Measurements from ENCODE around the gene WDR90.

WDR90 gene

GRCh38 chr16:609316-609715 lies 39.8 kb upstream of the WDR90 start:
- no peak overlapping the region for H3K27ac ChIP-seq (ENCODE audit: extremely low read depth, low read depth, low read length)
- ChIA-PET CTCF (interaction anchor here (0.7 to 2.0 kb wide), 4 partner anchors 9 to 1418 kb away, joined by 4 to 8 read pairs (median 4); no protein-coding TSS in a partner anchor), POLR2A (interaction anchor here (1.2 kb wide), 1 partner anchor 24 kb away, joined by 3 read pairs; no protein-coding TSS in a partner anchor)
- no peak overlapping the region for H3K4me3 ChIP-seq (ENCODE audit: low read depth, low read length)
- no peaks in the 10 kb centered on the region for H3K9me3 ChIP-seq (ENCODE audit: control insufficient read depth, insufficient read depth, low read depth, low read length)
- no peaks in the 10 kb centered on the region for H3K4me1 ChIP-seq (ENCODE audit: control insufficient read depth, insufficient read depth, low read length)
- H3K36me3 ChIP-seq (ENCODE audit: control insufficient read depth in 2 of 2, insufficient read depth in 1 of 2, low read length in 2 of 2), result peaks cover 0 to 3% of the 10 kb centered on the region in 2 experiments; a peak in 1 of 3 replicates
- no peak for TF ChIP-seq ZBTB6 (tag by site-specific recombination; IDR thresholded peaks at IDR 0.05)
- TF ChIP-seq ZNF175 (tag by site-specific recombination; IDR thresholded peaks at IDR 0.05), result no peak
- no peak for TF ChIP-seq ZNF155 (tag by site-specific recombination; IDR thresholded peaks at IDR 0.05)
- TF ChIP-seq FEZF1 (tag by site-specific recombination; IDR thresholded peaks at IDR 0.05), result no peak
- TF ChIP-seq ZNF521 (tag by site-specific recombination; IDR thresholded peaks at IDR 0.05), result no peak
- TF ChIP-seq ZNF768 (tag by site-specific recombination; IDR thresholded peaks at IDR 0.05), result no peak
- TF ChIP-seq EGR2 (tag by site-specific recombination; IDR thresholded peaks at IDR 0.05; ENCODE audit: low read depth), result no peak
- TF ChIP-seq ZNF555 (tag by site-specific recombination; conservative IDR thresholded peaks at IDR 0.05), result no peak
- no peak for TF ChIP-seq ZNF354C (tag by site-specific recombination; IDR thresholded peaks at IDR 0.05; ENCODE audit: borderline replicate concordance, low read depth)
- no peak for TF ChIP-seq ZNF777 (tag by site-specific recombination; IDR thresholded peaks at IDR 0.05; ENCODE audit: borderline replicate concordance)
- no peak for TF ChIP-seq ZNF623 (tag by site-specific recombination; IDR thresholded peaks at IDR 0.05)
- TF ChIP-seq SALL2 (tag by site-specific recombination; IDR thresholded peaks at IDR 0.05; ENCODE audit: borderline replicate concordance), result no peak

- ChIA-PET CTCF (interaction anchor here (0.9 to 2.0 kb wide), 3 partner anchors 9 to 33 kb away, joined by 4 to 8 read pairs (median 4); no protein-coding TSS in a partner anchor), POLR2A (no interaction called here)
- TF ChIP-seq OSR2 (tag by site-specific recombination; IDR thresholded peaks at IDR 0.05), result no peak
- TF ChIP-seq ZNF324 (tag by site-specific recombination; IDR thresholded peaks at IDR 0.05), result no peak
- TF ChIP-seq, protein P1, sequence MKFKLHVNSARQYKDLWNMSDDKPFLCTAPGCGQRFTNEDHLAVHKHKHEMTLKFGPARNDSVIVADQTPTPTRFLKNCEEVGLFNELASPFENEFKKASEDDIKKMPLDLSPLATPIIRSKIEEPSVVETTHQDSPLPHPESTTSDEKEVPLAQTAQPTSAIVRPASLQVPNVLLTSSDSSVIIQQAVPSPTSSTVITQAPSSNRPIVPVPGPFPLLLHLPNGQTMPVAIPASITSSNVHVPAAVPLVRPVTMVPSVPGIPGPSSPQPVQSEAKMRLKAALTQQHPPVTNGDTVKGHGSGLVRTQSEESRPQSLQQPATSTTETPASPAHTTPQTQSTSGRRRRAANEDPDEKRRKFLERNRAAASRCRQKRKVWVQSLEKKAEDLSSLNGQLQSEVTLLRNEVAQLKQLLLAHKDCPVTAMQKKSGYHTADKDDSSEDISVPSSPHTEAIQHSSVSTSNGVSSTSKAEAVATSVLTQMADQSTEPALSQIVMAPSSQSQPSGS (tag by site-specific recombination; IDR thresholded peaks at IDR 0.05; ENCODE audit: low read depth), result no peak
- no peak for TF ChIP-seq ZNF48 (tag by site-specific recombination; IDR thresholded peaks at IDR 0.05)
- no peak for TF ChIP-seq ZNF623 (tag by site-specific recombination; IDR thresholded peaks at IDR 0.05)
- no peak for TF ChIP-seq ZNF837 (tag by site-specific recombination; IDR thresholded peaks at IDR 0.05)
- no peak for TF ChIP-seq ZNF16 (tag by site-specific recombination; IDR thresholded peaks at IDR 0.05; ENCODE audit: low read depth)
- no peak for TF ChIP-seq ZNF362 (tag by site-specific recombination; IDR thresholded peaks at IDR 0.05)
- TF ChIP-seq YY1 (tag by site-specific recombination; IDR thresholded peaks at IDR 0.05), result no peak
- no peak for TF ChIP-seq ZNF830 (tag by site-specific recombination; IDR thresholded peaks at IDR 0.05; ENCODE audit: low read depth)
- no peak for TF ChIP-seq ZNF138 (tag by site-specific recombination; IDR thresholded peaks at IDR 0.05; ENCODE audit: borderline replicate concordance)
- no peak for TF ChIP-seq ZNF677 (tag by site-specific recombination; IDR thresholded peaks at IDR 0.05)
- no peak for TF ChIP-seq ZNF426 (tag by site-specific recombination; IDR thresholded peaks at IDR 0.05)
- TF ChIP-seq GLIS2 (tag by site-specific recombination; IDR thresholded peaks at IDR 0.05), result no peak
- TF ChIP-seq ZNF701 (tag by site-specific recombination; IDR thresholded peaks at IDR 0.05), result no peak
Observed at GRCh38 chr16:609984-610383, 39.2 kb upstream of the WDR90 start.

More at GRCh38 chr16:609984-610383, 39.2 kb upstream of the WDR90 start:
- no peaks in the 10 kb centered on the region for H3K4me1 ChIP-seq (ENCODE audit: control insufficient read depth, insufficient read depth, low read length)
- peaks cover 0 to 3% of the 10 kb centered on the region in 2 experiments; a peak in 1 of 3 replicates for H3K36me3 ChIP-seq (ENCODE audit: control insufficient read depth in 2 of 2, insufficient read depth in 1 of 2, low read length in 2 of 2)
- H3K27ac ChIP-seq (ENCODE audit: extremely low read depth, low read depth, low read length), result no peak overlapping the region
- no peak overlapping the region for H3K4me3 ChIP-seq (ENCODE audit: low read depth, low read length)
- no peaks in the 10 kb centered on the region for H3K9me3 ChIP-seq (ENCODE audit: control insufficient read depth, insufficient read depth, low read depth, low read length)

All from HEK293 (cell line).